ENCODE results near the gene IL22. TPM values are rescaled to one million over a fixed set of nuclear protein-coding genes. Genes with fewer than 3 reads are reported as not detected.

IL22 gene
- total RNA-seq, 2 donors from 2014 or later = 0.89 to 5.4 TPM

GRCh38 chr12:68259318-68259940 is 6.0 kb upstream of the IL22 start:
- ATAC-seq (replicated peaks in 1 of 2) (peak; percentile 88), DNase-seq (peak; percentile 68 to 70)
- H3K27ac Mint-ChIP-seq = peak overlapping the region; percentile 34
- H3K27me3 Mint-ChIP-seq (ENCODE audit: low read depth) = peaks cover 54% of the 10 kb centered on the region
- H3K4me3 Mint-ChIP-seq = peak overlapping the region; percentile 11 to 27
- H3K4me1 Mint-ChIP-seq (ENCODE audit: low read depth) = peaks cover 52% of the 10 kb centered on the region
- H3K9me3 Mint-ChIP-seq = no peaks in the 10 kb centered on the region
- no peaks in the 10 kb centered on the region for H3K36me3 Mint-ChIP-seq (ENCODE audit: insufficient read depth in 2 of 2)

GRCh38 chr12:68252077-68252476 is 1.3 kb downstream of the IL22 start:
- DNase-seq (no peak), ATAC-seq (replicated peaks in 1 of 2) (peak in 1 of 2 donors; percentile 39)
- Mint-ChIP-seq H3K36me3 (ENCODE audit: insufficient read depth in 2 of 2) (no peaks in the 10 kb centered on the region), H3K27ac (no peak overlapping the region), H3K27me3 (ENCODE audit: low read depth) (peaks cover 79% of the 10 kb centered on the region), H3K4me3 (peak overlapping the region in 1 of 2 donors; percentile 56), H3K9me3 (no peaks in the 10 kb centered on the region), H3K4me1 (ENCODE audit: low read depth) (peaks cover 6% of the 10 kb centered on the region)

GRCh38 chr12:68250454-68250853 is 3.0 kb downstream of the IL22 start:
- Mint-ChIP-seq H3K27ac (no peak overlapping the region), H3K27me3 (ENCODE audit: low read depth) (peaks cover 83% of the 10 kb centered on the region), H3K36me3 (ENCODE audit: insufficient read depth in 2 of 2) (no peaks in the 10 kb centered on the region), H3K9me3 (no peaks in the 10 kb centered on the region), H3K4me1 (ENCODE audit: low read depth) (peaks cover 6% of the 10 kb centered on the region), H3K4me3 (no peak overlapping the region)
- ATAC-seq (replicated peaks in 1 of 2) (no peak), DNase-seq (no peak)

- no peak for ATAC-seq (replicated peaks in 1 of 2)
- no peak for DNase-seq
- H3K4me3 Mint-ChIP-seq = no peak overlapping the region
- H3K4me1 Mint-ChIP-seq (ENCODE audit: low read depth) = peaks cover under 1% of the 10 kb centered on the region
- H3K27ac Mint-ChIP-seq = no peak overlapping the region
- peaks cover under 1% of the 10 kb centered on the region in 2 donors for H3K9me3 Mint-ChIP-seq
- peaks cover 0 to 3% of the 10 kb centered on the region in 2 donors for H3K36me3 Mint-ChIP-seq (ENCODE audit: insufficient read depth in 2 of 2)
- peaks cover 78% of the 10 kb centered on the region for H3K27me3 Mint-ChIP-seq (ENCODE audit: low read depth)
These were observed 5.6 kb downstream of the IL22 start for GRCh38 chr12:68247785-68248184.

- Mint-ChIP-seq H3K36me3 (ENCODE audit: insufficient read depth in 2 of 2) (peaks cover 0 to 4% of the 10 kb centered on the region in 2 donors), H3K4me3 (no peak overlapping the region), H3K9me3 (peaks cover 2% of the 10 kb centered on the region in 2 donors), H3K4me1 (ENCODE audit: low read depth) (peaks cover 14% of the 10 kb centered on the region), H3K27me3 (ENCODE audit: low read depth) (peaks cover 64% of the 10 kb centered on the region), H3K27ac (no peak overlapping the region)
- no peak for ATAC-seq (replicated peaks in 1 of 2)
- no peak for DNase-seq
These were observed 7.1 kb downstream of the IL22 start for GRCh38 chr12:68246350-68246749.

GRCh38 chr12:68245180-68246021 is 8.0 kb downstream of the IL22 start:
- Mint-ChIP-seq H3K4me1 (ENCODE audit: low read depth) (peaks cover 24% of the 10 kb centered on the region), H3K36me3 (ENCODE audit: insufficient read depth in 2 of 2) (peaks cover 0 to 4% of the 10 kb centered on the region in 2 donors), H3K27me3 (ENCODE audit: low read depth) (peaks cover 54% of the 10 kb centered on the region), H3K4me3 (no peak overlapping the region), H3K9me3 (peaks cover 2% of the 10 kb centered on the region in 2 donors), H3K27ac (no peak overlapping the region)
- ATAC-seq (replicated peaks in 1 of 2) (no peak), DNase-seq (no peak)

GRCh38 chr12:68242777-68243176 is 10.6 kb downstream of the IL22 start:
- DNase-seq (no peak), ATAC-seq (replicated peaks in 1 of 2) (no peak)
- Mint-ChIP-seq H3K27ac (no peak overlapping the region), H3K4me3 (no peak overlapping the region), H3K4me1 (ENCODE audit: low read depth) (peaks cover 38% of the 10 kb centered on the region), H3K9me3 (peaks cover 2% of the 10 kb centered on the region in 2 donors), H3K36me3 (ENCODE audit: insufficient read depth in 2 of 2) (peaks cover 2 to 6% of the 10 kb centered on the region in 2 donors), H3K27me3 (ENCODE audit: low read depth) (peaks cover 42% of the 10 kb centered on the region)

- Mint-ChIP-seq H3K27ac (peak overlapping the region; percentile 74), H3K4me3 (peak overlapping the region; percentile 57 to 85), H3K36me3 (ENCODE audit: insufficient read depth in 2 of 2) (peaks cover 3 to 6% of the 10 kb centered on the region in 2 donors), H3K27me3 (ENCODE audit: low read depth) (peaks cover 24% of the 10 kb centered on the region), H3K4me1 (ENCODE audit: low read depth) (peaks cover 54% of the 10 kb centered on the region), H3K9me3 (peaks cover 2% of the 10 kb centered on the region in 2 donors)
- ATAC-seq (replicated peaks in 1 of 2) (peak; percentile 98 to 99), DNase-seq (peak; percentile 68 to 71)
These were observed 12.4 kb downstream of the IL22 start for GRCh38 chr12:68240975-68241374.

- DNase-seq (no peak), ATAC-seq (replicated peaks in 1 of 2) (peak in 1 of 2 donors; percentile 9)
- peaks cover 59% of the 10 kb centered on the region for H3K4me1 Mint-ChIP-seq (ENCODE audit: low read depth)
- peaks cover 3 to 6% of the 10 kb centered on the region in 2 donors for H3K36me3 Mint-ChIP-seq (ENCODE audit: insufficient read depth in 2 of 2)
- H3K9me3 Mint-ChIP-seq = peaks cover 2% of the 10 kb centered on the region in 2 donors
- peak overlapping the region in 1 of 2 donors; percentile 85 for H3K4me3 Mint-ChIP-seq
- no peak overlapping the region for H3K27ac Mint-ChIP-seq
- peaks cover 18% of the 10 kb centered on the region for H3K27me3 Mint-ChIP-seq (ENCODE audit: low read depth)
These were observed 13.3 kb downstream of the IL22 start for GRCh38 chr12:68240079-68240478.

GRCh38 chr12:68239309-68239982 is 14.0 kb downstream of the IL22 start:
- Mint-ChIP-seq H3K27me3 (ENCODE audit: low read depth) (peaks cover 11% of the 10 kb centered on the region), H3K4me3 (no peak overlapping the region), H3K27ac (no peak overlapping the region), H3K9me3 (peaks cover 2% of the 10 kb centered on the region in 2 donors), H3K36me3 (ENCODE audit: insufficient read depth in 2 of 2) (peaks cover 3 to 6% of the 10 kb centered on the region in 2 donors), H3K4me1 (ENCODE audit: low read depth) (peaks cover 65% of the 10 kb centered on the region)
- ATAC-seq (replicated peaks in 1 of 2) = no peak
- DNase-seq = no peak

- Mint-ChIP-seq H3K4me1 (ENCODE audit: low read depth) (peaks cover 68% of the 10 kb centered on the region), H3K27me3 (ENCODE audit: low read depth) (peaks cover 11% of the 10 kb centered on the region), H3K9me3 (no peaks in the 10 kb centered on the region), H3K27ac (no peak overlapping the region), H3K4me3 (peak overlapping the region in 1 of 2 donors; percentile 90), H3K36me3 (ENCODE audit: insufficient read depth in 2 of 2) (peaks cover 2 to 3% of the 10 kb centered on the region in 2 donors)
- DNase-seq (no peak), ATAC-seq (replicated peaks in 1 of 2) (no peak)
These were observed 15.8 kb downstream of the IL22 start for GRCh38 chr12:68237619-68238018.

- no peak for ATAC-seq (replicated peaks in 1 of 2)
- H3K27ac Mint-ChIP-seq = peak overlapping the region; percentile 79
- no peak for DNase-seq
- peak overlapping the region; percentile 81 to 90 for H3K4me3 Mint-ChIP-seq
- H3K36me3 Mint-ChIP-seq (ENCODE audit: insufficient read depth in 2 of 2) = peaks cover 2 to 3% of the 10 kb centered on the region in 2 donors
- H3K27me3 Mint-ChIP-seq (ENCODE audit: low read depth) = peaks cover 14% of the 10 kb centered on the region
- peaks cover 63% of the 10 kb centered on the region for H3K4me1 Mint-ChIP-seq (ENCODE audit: low read depth)
- H3K9me3 Mint-ChIP-seq = no peaks in the 10 kb centered on the region
These were observed 16.3 kb downstream of the IL22 start for GRCh38 chr12:68237078-68237477.

Measured in activated T-cell treated with anti-CD3 and anti-CD28 coated beads, Interleukin-2, amount 50 U/mL, for 72 hours (primary cell).